Endometrial microvascular endothelial cells (primary cell): ENCODE measurements around the gene STXBP2. TPM values are rescaled to one million over a fixed set of nuclear protein-coding genes. Genes with fewer than 3 reads are reported as not detected.

Experiments used
- in situ Hi-C: cut with HindIII; loops from 2 replicates; pipeline ENCODE4 v1.10.0; 2017; ENCODE audit warnings: low sequenced_read_pairs, low pct_unique_long_range_greater_than_20kb; ENCODE audit errors: inconsistent ontology term
- total RNA-seq: library from RNA; depleted of rRNA; stranded (reverse); fragments of >200 nt; gene quantifications from one replicate; pipeline ENCODE4 v1.2.3, GENCODE V29; 2015; ENCODE audit errors: inconsistent ontology term

STXBP2 gene
- total RNA-seq = 29.8 TPM

GRCh38 chr19:7636691-7637373 lies at the start of gene STXBP2:
TSS of gene STXBP2 (plus strand) at chr19:7637110. CDS start at chr19:7637150, 40 bp downstream.
- in situ Hi-C loops = no loop called here

GRCh38 chr19:7589822-7590221 lies 47.1 kb upstream of the STXBP2 start:
- in situ Hi-C loops = no loop called here

GRCh38 chr19:7590256-7590655 lies 46.7 kb upstream of the STXBP2 start:
- in situ Hi-C loops = no loop called here

GRCh38 chr19:7595466-7596133 lies 41.3 kb upstream of the STXBP2 start, which contains the start of gene CAMSAP3:
TSS of gene CAMSAP3 (plus strand) at chr19:7595863. CDS start at chr19:7596003, 140 bp downstream.
- in situ Hi-C loops = no loop called here

GRCh38 chr19:7596211-7596937 lies 40.5 kb upstream of the STXBP2 start:
- in situ Hi-C loops = no loop called here

- in situ Hi-C loops = no loop called here
Observed at GRCh38 chr19:7597689-7598088, 39.2 kb upstream of the STXBP2 start.

GRCh38 chr19:7598180-7598579 lies 38.7 kb upstream of the STXBP2 start:
- in situ Hi-C loops = no loop called here

- in situ Hi-C loops = no loop called here
Observed at GRCh38 chr19:7600721-7601120, 36.2 kb upstream of the STXBP2 start.

GRCh38 chr19:7602240-7602934 lies 34.5 kb upstream of the STXBP2 start:
- in situ Hi-C loops = no loop called here

- in situ Hi-C loops = no loop called here
Observed at GRCh38 chr19:7602935-7603497, 33.9 kb upstream of the STXBP2 start.

- in situ Hi-C loops = no loop called here
Observed at GRCh38 chr19:7603919-7604318, 33.0 kb upstream of the STXBP2 start.

GRCh38 chr19:7605490-7606222 lies 31.3 kb upstream of the STXBP2 start:
- in situ Hi-C loops = no loop called here

GRCh38 chr19:7606289-7606688 lies 30.6 kb upstream of the STXBP2 start:
- in situ Hi-C loops = no loop called here

GRCh38 chr19:7607212-7607873 lies 29.6 kb upstream of the STXBP2 start:
- in situ Hi-C loops = no loop called here

GRCh38 chr19:7607874-7608560 lies 28.9 kb upstream of the STXBP2 start:
- in situ Hi-C loops = no loop called here

- in situ Hi-C loops = no loop called here
Observed at GRCh38 chr19:7610491-7611240, 26.2 kb upstream of the STXBP2 start.
